GM12865 (cell line): ENCODE measurements around the gene OSTN.

Experiments
- DNase-seq: peaks from one replicate; pipeline ENCODE4 v3.0.0; 2010; ENCODE audit warnings: low read depth
- H3K4me3 ChIP-seq: 2 replicates; pipeline ENCODE4 v1.5.1; 2011; ENCODE audit warnings: mild to moderate bottlenecking, low read depth, low read length, control low read depth
- TF ChIP-seq, protein P1 (sequence below): IDR thresholded peaks from 2 replicates; pipeline ENCODE4 v1.5.1; 2011; ENCODE audit warnings: low read length, control low read depth, low read depth, inconsistent platforms; ENCODE audit not compliant: insufficient read depth; ENCODE audit errors: missing control alignments

The OSTN gene

GRCh38 chr3:191280882-191281281 is 81.8 kb downstream of the OSTN start:
- no peak for DNase-seq
- TF ChIP-seq, protein P1, sequence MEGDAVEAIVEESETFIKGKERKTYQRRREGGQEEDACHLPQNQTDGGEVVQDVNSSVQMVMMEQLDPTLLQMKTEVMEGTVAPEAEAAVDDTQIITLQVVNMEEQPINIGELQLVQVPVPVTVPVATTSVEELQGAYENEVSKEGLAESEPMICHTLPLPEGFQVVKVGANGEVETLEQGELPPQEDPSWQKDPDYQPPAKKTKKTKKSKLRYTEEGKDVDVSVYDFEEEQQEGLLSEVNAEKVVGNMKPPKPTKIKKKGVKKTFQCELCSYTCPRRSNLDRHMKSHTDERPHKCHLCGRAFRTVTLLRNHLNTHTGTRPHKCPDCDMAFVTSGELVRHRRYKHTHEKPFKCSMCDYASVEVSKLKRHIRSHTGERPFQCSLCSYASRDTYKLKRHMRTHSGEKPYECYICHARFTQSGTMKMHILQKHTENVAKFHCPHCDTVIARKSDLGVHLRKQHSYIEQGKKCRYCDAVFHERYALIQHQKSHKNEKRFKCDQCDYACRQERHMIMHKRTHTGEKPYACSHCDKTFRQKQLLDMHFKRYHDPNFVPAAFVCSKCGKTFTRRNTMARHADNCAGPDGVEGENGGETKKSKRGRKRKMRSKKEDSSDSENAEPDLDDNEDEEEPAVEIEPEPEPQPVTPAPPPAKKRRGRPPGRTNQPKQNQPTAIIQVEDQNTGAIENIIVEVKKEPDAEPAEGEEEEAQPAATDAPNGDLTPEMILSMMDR: no peak
- no peak overlapping the region for H3K4me3 ChIP-seq

GRCh38 chr3:191282251-191283185 is 83.5 kb downstream of the OSTN start:
- TF ChIP-seq, protein P1: no peak
- no peak for DNase-seq
- H3K4me3 ChIP-seq: no peak overlapping the region

GRCh38 chr3:191283400-191283799 is 84.4 kb downstream of the OSTN start:
- H3K4me3 ChIP-seq: no peak overlapping the region

DNA sequence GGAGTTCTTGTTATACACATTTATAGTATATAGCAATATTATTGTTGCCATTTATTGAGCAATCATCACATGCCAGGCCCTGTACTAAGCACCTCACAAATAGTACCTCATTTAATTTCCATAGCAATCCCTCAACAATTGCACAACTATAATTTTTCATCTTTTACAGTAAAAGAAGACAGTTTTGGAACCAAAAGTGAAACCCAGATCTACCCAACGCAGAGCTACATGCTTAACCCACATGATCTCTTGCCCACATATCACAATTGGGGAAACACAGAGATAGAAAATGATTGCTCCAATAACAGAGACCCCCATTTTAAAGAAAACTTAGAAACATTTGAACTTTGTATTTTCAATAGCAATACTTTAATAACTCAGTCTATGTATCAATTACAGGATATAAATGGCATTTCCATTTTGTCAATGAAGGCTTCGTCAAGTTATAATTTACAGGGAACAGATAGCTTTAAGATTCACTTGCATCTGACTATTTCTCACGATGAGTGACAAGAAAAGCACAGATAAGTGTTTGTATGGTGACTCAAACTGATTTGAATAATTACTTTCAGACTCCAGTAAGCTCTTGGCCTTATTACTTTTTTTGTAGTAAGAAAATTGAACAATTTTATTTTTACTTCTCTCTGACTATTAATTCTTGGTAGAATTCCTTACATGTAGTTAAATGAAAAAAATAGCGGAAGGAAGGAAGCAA is 91.4 kb downstream of the OSTN start:
- peak overlapping the region; percentile 53 for H3K4me3 ChIP-seq
- TF ChIP-seq, protein P1: no peak
- DNase-seq: peak; percentile 62

More at GRCh38 chr3:191283400-191283799, 84.4 kb downstream of the OSTN start:
- TF ChIP-seq, protein P1: no peak
- DNase-seq: no peak

DNA sequence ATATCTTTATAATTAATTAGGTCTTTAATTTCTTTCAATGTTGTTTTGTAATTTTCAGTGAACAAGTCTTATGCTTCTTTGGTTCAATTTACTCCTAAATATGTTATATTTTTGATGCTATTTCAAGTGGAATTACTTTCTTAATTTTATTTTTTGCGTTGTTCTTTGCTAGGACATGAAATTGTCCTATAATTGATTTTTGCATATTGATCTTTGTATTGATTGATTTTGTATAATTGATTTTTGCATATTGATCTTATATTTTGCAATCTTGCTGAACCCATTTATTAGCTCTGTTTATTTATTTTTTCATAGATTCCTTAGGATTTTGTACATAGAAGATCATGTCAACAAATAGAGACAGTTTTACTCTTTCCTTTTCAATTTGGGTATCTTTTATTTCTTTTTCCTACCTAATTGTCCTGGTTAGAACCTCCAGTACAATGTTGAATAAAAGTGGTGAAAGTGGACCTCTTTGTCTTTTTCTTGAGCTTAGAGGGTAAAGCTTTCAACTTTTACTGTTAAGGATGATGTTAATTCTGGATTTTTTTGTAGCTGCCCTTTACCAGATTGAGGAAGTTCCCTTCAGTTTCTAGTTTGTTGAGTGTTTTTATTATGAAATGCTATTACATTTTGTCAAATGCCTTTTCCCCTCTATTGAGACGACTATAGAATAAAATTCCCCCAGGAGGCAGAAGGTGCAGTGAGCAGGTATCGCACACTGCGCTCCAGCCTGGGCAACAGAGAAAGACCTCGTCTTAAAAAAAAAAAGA is 93.4 kb downstream of the OSTN start:
- DNase-seq: no peak
- H3K4me3 ChIP-seq: no peak overlapping the region
- TF ChIP-seq, protein P1: no peak

GRCh38 chr3:191294291-191294690 is 95.2 kb downstream of the OSTN start:
- TF ChIP-seq, protein P1: no peak
- no peak overlapping the region for H3K4me3 ChIP-seq
- no peak for DNase-seq
